ENCODE measurements around the gene HOXD1.

The HOXD1 gene

DNA sequence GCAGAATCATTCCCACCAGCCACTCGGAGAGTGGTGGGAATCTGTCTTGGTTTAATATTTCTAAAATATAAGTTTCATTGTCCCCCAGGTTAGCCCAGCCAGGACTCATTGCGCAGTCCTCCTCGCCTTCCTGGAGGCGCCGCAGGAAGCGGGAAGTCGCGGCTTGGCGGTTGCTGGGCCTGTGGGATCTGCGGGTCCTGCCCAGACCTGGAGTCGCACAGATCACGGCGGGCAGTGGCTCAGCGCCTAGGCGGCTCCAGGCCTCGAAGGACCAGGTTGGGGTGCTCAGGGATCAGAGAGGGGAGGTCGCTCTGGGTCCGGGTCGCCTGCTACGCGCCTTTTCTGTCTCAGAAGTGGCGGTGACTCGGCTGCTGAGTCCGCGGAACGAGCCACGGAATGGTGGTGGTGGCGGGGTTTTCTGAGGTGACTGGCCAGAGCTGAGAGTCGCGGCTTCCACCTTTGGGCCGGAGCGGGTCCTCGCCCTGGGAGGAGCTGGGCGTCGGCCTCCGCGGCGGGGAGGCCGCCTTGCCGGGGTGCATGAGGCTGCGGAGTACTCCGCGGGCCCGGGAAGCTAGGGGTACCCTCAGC lies 28.7 kb upstream of the HOXD1 start:
- Histone ChIP-seq H3K27ac (no peak overlapping the region), H3K4me3 (peak overlapping the region; percentile 54)
- DNase-seq (ENCODE audit: low spot score) = no peak
- TF ChIP-seq, protein P1, sequence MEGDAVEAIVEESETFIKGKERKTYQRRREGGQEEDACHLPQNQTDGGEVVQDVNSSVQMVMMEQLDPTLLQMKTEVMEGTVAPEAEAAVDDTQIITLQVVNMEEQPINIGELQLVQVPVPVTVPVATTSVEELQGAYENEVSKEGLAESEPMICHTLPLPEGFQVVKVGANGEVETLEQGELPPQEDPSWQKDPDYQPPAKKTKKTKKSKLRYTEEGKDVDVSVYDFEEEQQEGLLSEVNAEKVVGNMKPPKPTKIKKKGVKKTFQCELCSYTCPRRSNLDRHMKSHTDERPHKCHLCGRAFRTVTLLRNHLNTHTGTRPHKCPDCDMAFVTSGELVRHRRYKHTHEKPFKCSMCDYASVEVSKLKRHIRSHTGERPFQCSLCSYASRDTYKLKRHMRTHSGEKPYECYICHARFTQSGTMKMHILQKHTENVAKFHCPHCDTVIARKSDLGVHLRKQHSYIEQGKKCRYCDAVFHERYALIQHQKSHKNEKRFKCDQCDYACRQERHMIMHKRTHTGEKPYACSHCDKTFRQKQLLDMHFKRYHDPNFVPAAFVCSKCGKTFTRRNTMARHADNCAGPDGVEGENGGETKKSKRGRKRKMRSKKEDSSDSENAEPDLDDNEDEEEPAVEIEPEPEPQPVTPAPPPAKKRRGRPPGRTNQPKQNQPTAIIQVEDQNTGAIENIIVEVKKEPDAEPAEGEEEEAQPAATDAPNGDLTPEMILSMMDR (IDR thresholded peaks at IDR 0.05) = no peak

DNA sequence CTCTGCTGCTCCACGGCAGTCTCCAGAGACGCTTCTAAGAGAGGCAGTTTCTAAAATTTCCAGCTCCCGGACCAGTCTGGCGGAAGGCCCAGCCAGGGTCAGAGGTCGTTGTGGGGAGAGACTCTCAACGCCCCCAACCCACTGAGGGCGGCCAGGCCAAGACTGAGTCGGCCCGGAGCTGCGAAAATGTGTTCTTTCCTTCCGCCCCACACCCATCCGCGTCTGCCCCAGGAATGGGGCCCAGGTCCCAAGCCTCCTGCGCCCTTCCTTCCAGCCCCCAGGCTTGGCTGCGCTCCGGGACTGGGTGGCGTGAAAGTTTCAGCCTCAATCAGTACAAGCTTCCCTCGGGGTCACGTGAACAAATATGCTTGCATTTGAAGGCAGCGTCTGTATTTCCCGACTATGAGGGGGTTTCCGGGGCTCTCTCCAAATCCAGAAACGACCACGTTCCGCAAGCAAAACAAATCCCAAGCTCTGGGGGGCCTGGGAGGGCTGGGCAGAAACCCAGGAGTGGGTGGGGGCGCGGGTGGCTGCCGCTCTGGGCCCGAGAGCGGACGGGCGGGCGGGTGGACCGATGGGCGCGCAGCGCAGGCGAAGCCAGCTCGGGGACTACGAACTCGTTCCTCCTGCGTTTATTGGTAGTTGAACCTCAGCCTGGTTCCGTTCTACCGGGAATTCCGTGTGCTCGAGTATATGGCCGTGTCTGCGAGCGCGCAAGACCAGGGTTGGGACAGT lies 28.1 kb upstream of the HOXD1 start:
- TF ChIP-seq, protein P1 (IDR thresholded peaks at IDR 0.05) = no peak
- H3K27ac ChIP-seq = no peak overlapping the region
- DNase-seq (ENCODE audit: low spot score) = no peak
- H3K4me3 ChIP-seq = peak overlapping the region; percentile 54

DNA sequence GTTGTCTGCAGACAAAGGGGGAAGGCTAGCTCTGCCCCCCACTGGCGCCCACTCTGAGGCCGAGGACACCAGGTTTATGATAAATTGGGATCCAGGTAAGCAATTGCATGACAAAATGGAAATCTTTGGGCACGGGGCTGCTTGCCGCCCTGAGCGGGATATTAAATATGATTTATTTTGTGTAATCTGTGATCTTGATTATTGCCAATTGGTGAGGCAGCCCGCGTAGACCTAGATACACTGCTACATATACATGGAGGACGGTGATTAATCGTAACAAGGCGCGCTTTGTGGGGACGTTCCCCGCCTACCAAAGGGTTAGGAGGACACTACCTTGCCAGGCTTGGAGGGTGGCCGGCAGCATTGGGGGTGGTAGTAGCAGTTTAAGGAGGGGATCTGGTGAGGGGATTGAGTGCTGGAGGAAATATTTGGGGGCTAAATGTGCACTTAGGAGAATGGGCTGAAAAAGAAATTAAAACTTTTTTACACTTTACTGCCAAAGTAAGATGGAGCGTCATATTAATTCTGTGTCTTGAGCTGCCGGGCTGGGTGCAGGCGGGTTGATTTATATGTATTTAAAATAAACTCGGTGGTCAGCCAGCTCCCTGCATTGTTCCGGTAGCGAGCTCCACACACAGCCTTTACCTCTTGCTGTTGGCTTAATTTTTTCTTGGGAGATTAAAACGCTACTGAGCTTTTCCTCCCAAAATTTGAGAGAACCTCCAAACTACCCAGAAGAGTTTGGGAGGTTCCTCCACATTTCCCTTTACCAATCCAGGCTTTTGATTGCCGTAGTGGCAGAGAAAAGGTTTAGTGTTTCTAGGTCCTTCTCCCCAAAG lies 27.3 kb upstream of the HOXD1 start:
- Histone ChIP-seq H3K27ac (no peak overlapping the region), H3K4me3 (peak overlapping the region; percentile 54)
- no peak for DNase-seq (ENCODE audit: low spot score)
- TF ChIP-seq, protein P1 (IDR thresholded peaks at IDR 0.05) = no peak

DNA sequence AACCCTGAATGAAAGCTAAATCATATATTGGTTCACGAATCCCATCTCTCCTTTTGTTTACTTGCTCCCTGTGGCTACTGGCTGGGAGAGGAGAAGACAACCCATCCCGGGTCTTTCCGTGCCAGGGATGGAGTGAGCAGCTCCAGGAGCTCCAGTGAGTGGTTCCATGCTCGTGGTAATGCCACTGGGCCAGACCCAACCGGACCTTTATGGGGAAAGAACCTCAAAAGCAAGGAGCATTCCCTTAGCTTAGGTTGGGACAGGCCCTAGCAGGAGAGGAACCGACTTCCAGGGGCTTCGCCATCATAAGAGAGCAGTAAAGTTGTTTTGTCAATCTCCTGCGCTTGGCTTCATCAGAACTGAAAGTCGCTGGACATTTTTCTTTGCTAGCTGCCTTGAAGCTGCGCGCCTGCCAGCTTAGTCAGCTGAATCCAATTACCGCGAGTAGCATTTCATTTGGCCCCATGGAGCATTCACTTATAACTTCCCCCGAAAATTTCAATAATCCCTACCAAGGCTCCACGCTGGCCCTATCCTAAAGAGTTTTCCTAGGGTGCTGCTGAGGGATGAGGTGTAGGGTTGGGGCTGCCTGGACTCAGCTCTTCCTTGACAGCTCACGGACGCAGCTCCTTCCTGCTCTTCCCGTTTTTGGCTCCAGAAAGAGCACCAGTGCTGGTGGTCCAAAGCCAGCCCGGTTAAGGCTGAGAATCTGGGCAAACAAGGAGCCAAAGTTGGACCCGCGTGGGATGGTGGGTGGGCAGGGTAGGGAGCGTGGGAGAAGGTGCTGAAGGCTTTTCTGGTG lies 26.4 kb upstream of the HOXD1 start:
- Histone ChIP-seq H3K4me3 (peak overlapping the region; percentile 13), H3K27ac (no peak overlapping the region)
- TF ChIP-seq, protein P1 (IDR thresholded peaks at IDR 0.05) = no peak
- DNase-seq (ENCODE audit: low spot score) = no peak

DNA sequence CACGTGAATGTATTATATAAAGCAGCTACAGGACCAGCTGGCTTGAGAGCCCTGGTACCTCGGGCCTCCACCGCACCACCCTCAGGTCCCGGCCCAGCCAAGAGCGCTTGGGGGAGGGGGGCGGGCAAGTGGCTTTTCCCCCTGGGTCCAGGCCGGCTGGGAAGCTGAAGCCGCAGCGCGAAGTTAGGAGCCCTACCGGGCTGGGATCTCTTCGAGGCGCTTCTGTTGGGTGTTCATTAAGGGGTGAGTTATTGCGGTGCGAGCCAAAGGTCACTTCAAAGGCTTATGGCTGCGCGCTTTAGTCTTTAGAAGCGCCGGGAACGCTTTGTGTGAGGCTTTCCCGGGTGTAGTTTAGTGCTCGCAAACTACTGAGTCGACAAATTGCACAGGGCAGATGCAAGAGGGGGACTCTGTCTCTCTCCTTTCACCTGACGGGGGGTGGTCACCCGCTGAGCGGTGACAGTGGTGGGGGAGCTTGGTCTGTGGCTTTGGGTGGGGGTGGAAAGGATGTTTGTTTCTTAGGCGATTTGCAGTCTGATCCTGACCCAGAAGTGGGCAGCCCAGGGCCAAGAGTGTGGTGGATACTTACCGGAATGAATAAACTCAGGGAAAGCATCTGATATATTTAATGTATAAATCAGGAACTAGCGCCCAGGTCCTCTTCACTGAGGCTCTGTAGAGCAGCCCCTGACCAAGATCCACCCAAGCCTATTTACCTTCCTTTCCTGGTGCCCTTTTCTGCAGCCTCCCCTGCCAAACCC lies 25.4 kb upstream of the HOXD1 start:
- TF ChIP-seq, protein P1 (IDR thresholded peaks at IDR 0.05) = no peak
- Histone ChIP-seq H3K27ac (no peak overlapping the region), H3K4me3 (no peak overlapping the region)
- no peak for DNase-seq (ENCODE audit: low spot score)

DNA sequence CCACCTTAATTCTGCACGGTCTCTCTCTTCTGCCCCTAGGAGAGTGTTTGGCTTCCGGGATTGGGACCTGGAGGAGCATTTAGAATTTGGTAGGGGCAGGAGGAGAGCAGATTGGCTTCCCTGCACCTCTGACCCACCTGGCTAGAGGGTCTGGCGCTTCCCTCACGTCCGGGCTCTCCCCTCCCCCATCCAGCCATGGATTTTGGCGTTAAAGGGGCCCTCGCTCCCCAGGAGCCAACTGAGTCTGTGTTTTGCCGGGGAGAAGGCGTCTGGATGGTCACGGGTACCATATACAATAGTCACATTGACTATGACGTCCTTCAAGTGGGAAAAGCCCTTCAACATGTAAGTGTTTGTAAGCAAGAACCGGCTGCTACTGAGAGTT lies 24.8 kb upstream of the HOXD1 start:
- H3K4me3 ChIP-seq = no peak overlapping the region

More for the DNA sequence above, 24.8 kb upstream of the HOXD1 start:
- TF ChIP-seq, protein P1 (IDR thresholded peaks at IDR 0.05) = no peak
- DNase-seq (ENCODE audit: low spot score) = no peak
- no peak overlapping the region for H3K27ac ChIP-seq

Measured in coronary artery (tissue), 2 donors.